GM18951 (cell line): ENCODE results near the gene APOL3.

ENCODE experiments used
- POLR2A ChIP-seq: IDR thresholded peaks from 4 replicates; pipeline ENCODE4 v1.6.1; 2011; ENCODE audit warnings: mild to moderate bottlenecking; ENCODE audit not compliant: insufficient read length, insufficient read depth; ENCODE audit errors: extremely low read depth
- in situ Hi-C: fragments of 300-500 bp; cut with MboI; formaldehyde crosslinking; loops from one replicate; pipeline ENCODE4 v1.12.0; 2022; ENCODE audit warnings: low sequenced_read_pairs, mixed read lengths, inconsistent platforms; ENCODE audit not compliant: unreplicated experiment

Gene APOL3

GRCh38 chr22:36185828-36186624, 25.5 kb upstream of the APOL3 start:
- in situ Hi-C loops: no loop called here

DNA sequence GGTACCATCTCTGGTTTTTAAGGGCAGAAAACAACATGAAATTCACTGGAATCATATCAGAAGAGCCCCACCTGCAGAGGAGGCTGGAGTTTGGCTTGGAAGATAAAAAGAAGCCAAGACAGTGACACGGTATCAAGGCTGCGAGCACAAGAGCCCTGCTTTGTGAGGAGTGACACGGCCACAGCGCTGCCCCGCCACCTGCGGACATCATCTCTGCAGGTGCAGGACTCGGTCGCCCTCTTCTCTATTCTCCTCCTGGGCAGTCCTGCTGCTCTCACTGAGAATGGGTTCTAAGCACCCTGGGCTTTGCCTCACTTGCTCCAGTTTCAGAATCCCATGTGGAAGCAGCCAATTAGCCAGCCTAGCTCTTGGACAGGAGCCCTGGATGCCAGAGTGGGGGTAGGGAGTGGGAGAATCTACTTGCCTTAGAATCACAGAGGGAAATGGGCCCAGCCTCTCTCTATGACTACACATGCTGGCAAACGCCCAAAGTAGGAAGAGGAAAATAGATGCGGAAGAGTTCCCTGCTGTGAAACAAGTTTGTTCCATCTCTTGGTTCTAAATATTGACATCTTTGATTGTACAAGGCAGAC, 24.0 kb upstream of the APOL3 start:
- TF ChIP-seq POLR2A: no peak
- in situ Hi-C loops: no loop called here

More at GRCh38 chr22:36185828-36186624, 25.5 kb upstream of the APOL3 start:
- no peak for TF ChIP-seq POLR2A

GRCh38 chr22:36183446-36183845, 22.9 kb upstream of the APOL3 start:
- no peak for TF ChIP-seq POLR2A
- in situ Hi-C loops: no loop called here

- no peak for TF ChIP-seq POLR2A
- in situ Hi-C loops: no loop called here
These were observed 22.3 kb upstream of the APOL3 start for GRCh38 chr22:36182857-36183256.

- in situ Hi-C loops: no loop called here
- no peak for TF ChIP-seq POLR2A
These were observed 21.5 kb upstream of the APOL3 start for GRCh38 chr22:36182056-36182455.

GRCh38 chr22:36180928-36181327, 20.4 kb upstream of the APOL3 start:
- TF ChIP-seq POLR2A: no peak
- in situ Hi-C loops: no loop called here

DNA sequence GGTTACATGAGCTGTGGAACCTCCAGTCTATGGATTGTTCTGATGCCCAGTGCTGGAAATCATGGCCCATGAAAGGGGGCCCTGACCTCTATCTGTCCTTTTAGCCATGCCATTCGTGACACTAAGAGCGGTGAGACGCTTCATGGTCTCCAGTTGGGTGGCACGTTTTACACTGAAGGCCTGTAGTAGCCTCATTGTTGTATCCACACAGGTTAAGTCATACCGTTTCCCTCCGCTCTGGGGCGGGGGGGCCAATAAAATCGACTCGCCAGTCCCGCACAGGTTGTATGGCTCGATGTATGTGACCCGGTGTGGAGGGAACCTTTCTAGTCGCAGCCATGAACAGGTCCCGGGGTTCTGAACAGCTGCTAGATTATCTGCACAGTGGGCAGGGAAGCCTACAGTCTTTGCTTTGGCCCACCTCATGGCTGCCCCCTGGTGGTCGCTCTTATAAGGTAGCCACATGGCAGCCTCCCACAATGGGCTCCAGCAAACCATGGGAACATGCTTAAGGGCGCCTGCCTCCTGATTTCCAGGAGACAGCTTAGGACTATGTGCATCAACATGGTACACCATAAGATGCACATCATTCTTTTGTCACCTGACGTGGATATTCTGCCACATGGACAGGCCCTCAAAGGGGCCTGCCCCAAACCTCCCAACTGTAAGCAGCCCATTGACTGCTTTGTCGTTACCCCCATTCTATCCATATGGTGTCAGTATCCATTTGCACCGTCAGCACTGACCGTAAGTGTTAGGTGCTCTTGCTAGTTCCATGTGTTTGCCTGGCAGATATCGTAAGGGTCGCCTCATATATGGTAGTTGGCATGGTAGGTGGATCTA, 19.7 kb upstream of the APOL3 start:
- in situ Hi-C loops: no loop called here
- no peak for TF ChIP-seq POLR2A

DNA sequence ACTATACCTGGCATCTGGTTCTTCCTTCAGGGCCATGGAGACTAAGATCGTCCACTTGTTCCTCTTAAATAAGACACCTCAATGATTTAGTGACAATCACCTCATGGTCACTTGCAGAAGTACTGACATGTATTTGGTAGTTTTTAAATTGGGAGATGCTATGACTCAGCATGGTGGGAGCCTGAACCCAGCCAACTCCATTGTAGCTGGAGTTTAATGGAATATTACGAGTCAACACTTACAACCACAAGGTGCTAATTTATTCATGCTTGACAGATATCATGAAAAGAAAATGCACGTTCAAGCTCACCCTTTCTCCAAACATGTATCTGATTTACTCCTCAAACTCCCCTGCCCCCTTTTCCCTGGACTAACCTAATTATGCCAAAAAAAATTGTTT, 16.6 kb upstream of the APOL3 start:
- TF ChIP-seq POLR2A: no peak
- in situ Hi-C loops: loop anchor here (5.0 kb wide), 1 partner anchor 35 kb away; no protein-coding TSS in a partner anchor

GRCh38 chr22:36175892-36176291, 15.3 kb upstream of the APOL3 start:
- in situ Hi-C loops: loop anchor here (5.0 kb wide), 1 partner anchor 34 kb away; no protein-coding TSS in a partner anchor
- no peak for TF ChIP-seq POLR2A

GRCh38 chr22:36171941-36172340, 11.4 kb upstream of the APOL3 start:
- in situ Hi-C loops: no loop called here

GRCh38 chr22:36166518-36167220, 6.1 kb upstream of the APOL3 start:
- no peak for TF ChIP-seq POLR2A

More at GRCh38 chr22:36171941-36172340, 11.4 kb upstream of the APOL3 start:
- no peak for TF ChIP-seq POLR2A

DNA sequence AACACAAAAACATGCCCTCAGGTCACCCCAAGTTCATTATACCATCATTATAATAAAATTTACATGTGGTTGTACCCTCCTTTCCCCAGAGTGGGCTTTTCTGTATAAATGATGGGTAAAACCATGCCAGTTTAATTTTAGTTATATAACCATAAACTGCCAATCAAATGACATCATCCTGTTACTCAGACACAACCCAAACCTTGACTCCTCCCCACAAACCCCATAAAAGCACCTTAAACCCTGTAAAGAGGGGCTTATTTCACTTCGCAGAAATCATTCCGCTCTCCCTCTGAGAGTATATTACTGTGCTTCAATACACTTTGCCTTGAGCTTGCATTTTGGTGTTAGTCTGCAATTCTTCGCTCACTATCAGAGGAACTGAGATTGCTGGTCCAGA, 5.5 kb upstream of the APOL3 start:
- in situ Hi-C loops: no loop called here
- no peak for TF ChIP-seq POLR2A

More at GRCh38 chr22:36166518-36167220, 6.1 kb upstream of the APOL3 start:
- in situ Hi-C loops: no loop called here

- in situ Hi-C loops: no loop called here
- TF ChIP-seq POLR2A: no peak
These were observed 4.6 kb upstream of the APOL3 start for GRCh38 chr22:36165141-36165540.
